ENCODE data around the gene STRADA.

Gene STRADA

DNA sequence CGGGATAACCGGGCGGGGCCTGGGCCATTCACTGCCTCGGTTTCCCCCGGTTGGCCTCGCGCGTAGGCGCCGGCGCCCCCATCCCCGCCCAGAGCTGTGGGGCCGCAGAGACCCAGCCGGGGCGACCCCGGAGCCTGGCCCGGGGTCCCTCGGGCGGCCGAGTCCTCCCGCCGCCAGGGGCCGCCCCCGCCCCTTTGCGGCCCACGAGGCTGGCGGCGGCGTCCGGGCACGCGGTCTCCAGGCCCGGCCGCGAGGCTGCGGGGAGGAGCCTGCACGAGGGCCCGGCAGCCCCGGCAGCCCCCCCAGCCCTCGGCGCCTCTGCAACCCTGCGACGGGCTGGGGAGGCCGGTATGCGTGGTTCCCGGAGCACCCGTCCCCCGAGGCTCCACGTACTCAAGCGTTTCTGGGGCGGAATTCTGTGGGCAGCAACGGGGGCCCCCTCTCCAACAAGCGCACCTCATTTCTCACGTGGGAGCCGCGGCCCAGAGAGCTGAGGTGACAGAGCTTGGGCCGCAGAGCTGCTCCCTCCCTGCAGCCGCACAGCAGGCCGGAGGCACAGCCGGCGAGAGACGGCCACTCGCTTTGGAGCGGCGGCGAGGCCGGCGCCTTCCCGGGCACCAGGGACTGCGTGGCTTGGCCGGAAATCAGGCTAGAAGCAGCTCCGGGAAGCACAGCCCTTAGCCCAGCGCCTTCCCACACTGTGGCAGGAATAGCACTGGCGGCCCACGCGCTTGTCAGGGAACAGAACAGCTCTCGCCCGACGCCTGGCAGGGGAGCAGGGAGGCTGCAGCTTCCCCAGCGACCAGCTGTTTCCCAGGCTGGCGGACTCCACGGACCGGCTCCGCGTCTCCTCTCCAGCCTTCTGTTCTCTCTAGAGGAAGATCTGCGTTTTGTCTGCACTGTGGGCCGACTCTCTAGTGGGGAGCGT lies 40.8 kb downstream of the STRADA start:
- no peak for FAIRE-seq

DNA sequence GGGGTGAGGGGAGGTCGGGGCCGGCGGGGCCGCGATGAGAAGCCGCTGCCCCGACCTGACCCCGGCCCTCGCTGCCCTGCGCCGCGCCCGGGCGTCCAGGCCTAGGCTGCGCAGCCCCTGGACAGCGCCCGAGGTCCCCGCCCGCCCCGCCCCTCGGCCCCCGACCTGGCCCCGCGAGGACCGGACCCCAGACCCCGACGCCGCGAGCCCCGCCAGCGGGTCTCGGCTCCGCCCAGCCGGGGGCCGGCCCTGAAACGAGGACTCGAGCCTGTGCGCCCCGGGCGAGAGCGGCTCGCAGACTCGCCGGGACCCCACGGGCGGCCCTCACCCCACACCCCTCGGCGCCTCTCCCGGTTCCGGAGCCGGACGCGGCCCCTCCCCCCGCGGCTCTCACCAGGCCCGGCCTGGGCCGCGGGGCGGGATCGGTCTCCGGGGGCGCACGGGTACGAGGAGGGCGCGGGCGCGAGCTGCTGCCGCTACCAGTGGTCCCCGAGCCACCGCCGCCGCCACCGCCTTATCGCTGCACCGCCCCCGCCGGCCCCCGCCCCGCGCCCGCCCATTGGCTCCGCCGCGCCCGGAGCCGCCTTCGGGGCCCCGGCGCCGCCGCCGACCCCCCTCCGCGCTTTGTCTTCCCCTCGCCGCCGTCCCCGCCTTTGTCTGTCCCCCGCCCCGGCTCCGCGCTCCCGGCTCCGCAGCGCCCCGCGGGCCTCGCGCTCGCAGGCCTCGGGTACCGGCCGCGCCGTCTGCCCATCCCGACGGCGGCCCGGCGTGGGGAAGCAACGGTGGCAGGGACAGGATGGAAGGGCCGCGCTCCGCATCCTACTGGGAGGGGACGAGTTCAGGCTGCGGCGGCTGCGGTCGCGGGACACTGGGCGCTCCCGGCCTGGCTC lies 41.7 kb downstream of the STRADA start, which contains the start of gene LIMD2:
TSS of gene LIMD2 (minus strand) at position 488 of the 890 bp plus-strand sequence. CDS start 827 bp downstream, outside the sequence.
- FAIRE-seq: no peak

DNA sequence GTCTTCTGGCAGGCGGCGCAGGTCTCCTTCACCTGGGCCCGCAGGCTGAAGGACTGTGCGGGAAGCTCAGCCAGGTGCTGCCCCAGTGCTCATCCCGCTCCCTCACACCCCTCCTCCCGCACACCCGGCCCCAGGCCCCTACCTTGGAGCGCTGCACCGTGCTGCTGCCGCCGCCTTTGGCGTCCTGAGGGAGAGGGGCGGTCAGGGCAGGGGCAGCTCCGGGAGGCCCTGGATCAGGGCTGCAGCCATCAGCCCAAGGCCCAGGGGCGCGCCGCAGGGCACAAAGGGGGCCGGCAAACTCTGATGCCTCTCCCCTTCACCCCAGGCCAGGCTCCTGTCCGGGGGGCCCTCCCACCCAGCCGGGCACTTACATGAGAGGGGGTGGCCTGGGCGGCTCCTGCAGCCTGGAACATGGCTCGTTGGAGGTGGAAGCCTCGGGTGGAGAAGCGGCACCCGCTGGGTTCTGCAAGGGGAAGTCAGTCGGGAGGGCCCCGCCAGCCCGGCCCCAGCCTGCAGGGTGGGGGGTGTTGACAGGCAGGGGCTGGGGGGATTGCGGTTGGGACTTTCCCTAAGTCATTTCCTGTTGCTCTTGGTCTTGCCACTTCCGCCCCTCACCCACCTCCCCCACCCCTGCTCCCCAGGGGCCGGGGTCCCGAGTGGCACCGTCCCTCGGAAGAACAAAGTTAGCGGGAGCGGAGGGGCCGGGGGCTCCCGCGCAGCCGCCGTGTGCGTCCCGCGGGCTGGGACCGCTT lies 42.5 kb downstream of the STRADA start:
- FAIRE-seq: no peak

DNA sequence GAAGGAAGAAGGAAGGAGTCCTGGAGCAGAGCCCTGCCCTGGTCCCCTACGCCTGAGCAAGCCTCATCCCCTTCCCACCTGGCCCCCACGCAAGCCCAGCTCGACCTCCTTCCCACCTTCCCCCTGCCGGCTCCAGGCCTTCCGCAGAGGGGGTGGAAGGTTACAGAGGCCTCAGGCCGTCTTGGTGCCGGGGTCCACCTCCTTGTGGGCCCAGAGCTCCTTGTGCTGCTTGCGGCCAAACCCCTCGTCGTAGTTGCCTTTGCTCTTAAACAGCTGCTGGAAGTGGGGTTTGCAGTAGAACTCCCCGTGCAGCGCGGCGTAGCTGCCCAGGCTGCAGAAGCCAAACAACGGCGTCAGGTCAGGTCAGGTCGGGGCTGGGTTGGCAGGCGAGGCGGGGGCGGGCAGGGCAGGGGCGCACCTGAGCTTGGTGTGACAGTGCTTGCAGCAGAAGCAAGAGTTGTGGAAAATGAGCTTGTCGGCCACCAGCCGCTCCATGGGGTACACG lies 43.2 kb downstream of the STRADA start:
- no peak for FAIRE-seq

DNA sequence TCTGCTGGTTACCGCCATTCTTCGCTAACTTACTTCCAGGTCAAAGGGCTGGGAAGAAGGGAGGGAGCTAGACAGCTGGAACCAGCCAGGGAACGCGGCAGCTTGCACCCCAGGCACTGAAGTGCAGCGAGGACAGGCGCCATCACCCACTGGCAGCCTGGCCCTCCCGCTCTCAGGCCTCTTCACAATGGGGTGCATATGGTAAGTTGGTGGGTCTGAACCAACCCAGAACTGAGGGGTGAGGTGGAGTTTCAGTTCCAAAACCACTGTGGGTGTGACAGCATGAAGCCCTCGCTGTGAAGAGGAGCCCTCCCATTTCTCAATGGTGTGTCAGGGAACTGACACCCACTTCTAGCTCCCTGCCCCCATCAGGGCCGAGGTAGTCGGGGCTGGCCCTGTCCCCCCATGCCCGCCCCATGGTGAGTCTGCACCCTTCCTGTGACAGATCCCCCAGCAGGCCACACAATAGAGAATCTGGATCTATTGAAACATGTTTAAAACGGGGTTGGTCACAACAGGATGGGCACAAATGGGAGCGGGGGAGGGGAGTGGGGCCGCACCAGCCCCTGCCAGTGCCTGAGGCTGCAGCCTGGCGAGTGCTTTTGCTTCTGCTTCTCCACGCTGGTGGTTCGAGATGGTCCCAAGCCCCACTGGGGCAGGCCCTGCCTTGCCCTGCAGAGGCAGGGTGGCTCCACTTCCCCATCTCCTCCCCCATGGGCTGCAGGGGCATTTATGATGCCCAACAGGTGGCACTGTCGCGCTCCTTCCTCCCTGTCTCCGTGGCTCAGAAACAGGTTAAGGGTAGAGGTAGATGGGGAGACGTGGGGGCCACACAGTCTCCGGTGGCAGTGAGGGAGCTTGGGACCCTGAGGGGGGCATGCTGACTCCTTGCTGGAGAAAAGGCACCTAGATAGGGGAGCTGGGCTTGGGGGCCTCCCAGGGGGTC lies 44.0 kb downstream of the STRADA start:
- no peak for FAIRE-seq

DNA sequence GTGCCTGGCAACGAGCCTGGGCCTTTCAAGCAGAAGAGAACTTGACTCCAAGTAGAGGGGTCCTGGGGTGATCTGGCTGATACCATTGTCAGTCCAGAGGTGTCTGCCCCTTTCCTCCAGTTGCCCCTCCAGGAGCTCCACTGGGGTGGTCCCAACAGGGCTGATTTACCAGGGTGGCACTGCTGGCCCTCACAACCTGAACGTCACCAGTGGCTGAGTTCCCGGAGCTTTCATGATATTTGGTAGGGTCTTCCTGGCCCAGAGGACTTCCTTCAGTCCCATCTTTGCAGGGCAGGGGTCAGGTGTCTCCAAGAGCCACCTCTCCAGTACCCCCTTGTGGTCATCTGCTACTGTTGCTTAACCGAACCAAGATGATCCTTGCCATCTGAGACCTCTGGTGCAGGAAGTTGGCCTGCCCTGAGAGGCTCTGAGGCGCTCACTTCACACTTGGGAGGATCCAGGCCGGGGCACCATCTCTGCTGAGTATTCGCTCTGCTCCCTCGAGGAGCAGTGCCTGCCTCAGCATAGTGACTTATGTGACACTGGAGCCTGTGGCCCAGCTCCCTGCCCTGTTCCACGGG lies 45.1 kb downstream of the STRADA start:
- no peak for FAIRE-seq

DNA sequence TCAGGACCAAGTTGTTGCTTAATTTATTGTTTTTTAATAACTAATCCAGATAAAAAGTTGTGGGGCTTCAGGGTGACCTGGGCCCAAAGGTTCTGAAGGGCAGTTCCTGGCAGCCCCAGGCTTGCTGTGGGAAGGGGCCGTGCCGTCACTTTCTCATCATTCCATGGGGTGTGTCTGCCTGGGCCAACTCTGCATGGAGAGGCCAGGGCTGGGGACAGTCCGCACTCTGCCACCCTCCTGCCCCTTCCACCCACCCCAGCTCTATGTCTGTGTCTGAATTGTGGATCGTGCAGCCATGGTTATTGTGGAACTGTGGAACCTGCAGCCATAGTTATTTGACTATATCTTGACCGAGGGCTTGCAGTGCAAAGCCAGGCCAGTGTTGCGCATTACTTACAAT lies 45.7 kb downstream of the STRADA start:
- no peak for FAIRE-seq

DNA sequence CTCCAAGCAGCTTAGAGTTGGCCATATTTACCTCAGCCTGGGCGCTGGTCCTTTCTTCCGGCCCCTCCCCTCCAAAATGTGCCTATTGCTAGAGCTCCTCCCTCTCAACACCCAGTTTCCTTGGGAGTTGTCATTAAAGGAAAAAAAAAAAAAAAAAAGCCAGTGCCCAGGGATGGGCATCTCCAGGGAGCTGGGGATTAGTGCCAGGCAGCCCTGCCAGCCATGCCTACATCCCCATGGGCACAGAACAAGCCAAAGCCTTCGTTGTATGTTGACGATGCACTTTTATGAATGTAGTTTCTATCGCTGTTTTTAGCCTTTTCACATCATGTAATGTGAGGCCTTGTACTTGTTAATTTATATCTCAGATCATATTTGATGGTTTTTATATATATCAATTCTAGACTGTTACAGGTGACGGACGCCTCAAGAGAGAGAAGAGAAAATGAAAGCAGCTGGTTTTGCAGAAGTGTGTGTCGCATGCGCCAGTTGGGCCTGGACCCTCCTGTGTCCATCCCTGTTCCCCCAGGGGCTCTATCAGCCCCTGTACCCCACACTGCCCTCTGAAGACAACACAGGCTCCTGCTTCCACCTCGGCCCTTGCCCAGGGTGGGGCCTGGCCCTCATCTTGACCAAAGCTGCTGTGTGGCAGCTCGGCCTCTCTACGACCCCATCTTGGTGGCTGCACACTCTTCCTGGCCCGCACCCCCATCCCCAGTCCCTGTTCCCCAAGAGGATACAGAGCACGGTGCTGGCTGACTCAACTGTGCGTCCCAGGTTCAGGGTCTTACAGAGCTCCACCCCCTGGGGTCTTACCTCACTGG lies 46.4 kb downstream of the STRADA start:
- no peak for FAIRE-seq

DNA sequence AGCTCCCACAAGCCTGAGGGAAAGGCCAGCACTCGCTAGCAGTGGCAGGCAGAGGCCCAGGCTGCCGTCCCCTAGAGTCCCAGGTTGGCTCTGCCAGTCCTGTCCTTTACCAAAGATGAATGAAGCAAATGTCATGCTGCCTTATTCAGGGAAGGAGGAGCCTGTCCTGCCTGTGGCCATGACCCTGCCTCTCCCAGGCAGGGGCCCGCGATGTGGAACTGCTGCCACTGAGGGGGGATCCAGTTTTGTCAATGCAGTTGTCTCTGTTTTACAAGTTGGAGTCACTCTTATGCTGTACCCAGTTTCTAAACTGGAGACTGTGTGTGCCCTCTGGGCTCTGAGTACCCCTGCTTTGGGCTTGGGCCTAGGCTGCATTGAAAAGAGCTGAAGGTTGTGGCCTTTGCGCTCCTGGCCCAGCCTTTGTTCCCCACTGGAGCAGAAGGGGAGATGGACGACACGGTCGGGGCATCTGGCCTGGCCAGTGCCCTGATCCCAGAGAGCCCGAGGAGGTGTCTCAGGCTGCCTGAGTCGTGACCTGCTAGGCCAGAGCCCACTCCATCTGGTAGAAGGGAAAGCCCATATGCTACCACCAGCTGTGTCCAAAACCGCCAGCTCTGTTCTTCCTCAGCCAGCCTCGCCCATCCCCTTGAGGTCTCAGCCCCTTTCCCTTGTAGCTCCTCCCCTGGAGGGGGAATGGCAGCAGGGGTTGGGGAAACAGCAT lies 47.2 kb downstream of the STRADA start:
- FAIRE-seq: no peak

DNA sequence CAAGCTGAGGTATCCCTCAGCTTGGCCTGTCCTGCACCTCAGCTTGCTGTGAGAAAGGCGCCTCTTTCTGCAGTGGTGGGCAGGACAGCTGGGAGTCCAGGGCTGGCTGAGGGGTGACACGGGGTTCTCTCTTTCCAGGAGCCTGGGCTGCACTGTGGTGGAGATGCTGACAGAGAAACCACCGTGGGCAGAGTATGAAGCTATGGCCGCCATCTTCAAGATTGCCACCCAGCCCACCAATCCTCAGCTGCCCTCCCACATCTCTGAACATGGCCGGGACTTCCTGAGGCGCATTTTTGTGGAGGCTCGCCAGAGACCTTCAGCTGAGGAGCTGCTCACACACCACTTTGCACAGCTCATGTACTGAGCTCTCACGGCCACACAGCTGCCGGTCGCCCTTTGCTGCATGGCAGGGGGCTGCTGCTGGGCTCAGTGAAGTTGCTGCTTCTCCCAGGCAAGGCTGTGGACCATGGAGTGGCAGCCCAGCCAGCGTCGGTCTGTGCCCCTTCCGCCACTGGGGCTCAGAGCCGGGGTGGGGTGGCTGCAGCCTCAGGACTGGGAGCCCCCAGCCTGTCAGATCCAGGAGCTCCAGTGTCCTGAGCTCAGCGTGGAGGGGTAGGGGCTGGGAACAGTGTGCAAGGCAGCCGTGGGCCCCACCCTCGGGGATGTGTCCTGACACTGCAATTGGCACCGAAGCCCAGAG lies 48.0 kb downstream of the STRADA start:
- no peak for FAIRE-seq

DNA sequence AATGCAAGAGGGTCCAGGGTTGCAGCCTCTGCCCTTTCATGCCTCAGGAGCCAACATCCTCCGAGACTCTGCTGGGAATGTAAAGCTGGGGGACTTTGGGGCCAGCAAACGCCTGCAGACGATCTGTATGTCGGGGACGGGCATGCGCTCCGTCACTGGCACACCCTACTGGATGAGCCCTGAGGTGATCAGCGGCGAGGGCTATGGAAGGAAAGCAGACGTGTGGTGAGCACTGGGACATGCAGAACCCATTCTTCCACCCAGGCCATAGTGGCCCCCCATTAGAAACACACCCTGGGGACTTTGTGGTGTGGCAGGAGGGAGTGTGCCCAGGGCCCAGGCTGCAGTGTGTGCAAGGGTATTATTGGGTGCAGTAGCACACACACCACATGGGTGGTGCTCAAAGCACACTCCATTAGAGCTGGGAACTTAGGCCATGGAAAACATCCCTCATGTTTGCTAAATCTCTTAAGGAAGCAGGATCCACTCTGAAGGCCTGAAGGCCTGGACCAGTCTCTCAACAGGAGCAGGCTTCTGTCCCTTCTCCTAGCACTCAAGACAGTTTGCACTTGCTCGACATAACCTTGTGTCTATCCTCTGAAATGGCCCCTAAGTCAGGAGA lies 49.3 kb downstream of the STRADA start:
- FAIRE-seq: no peak

DNA sequence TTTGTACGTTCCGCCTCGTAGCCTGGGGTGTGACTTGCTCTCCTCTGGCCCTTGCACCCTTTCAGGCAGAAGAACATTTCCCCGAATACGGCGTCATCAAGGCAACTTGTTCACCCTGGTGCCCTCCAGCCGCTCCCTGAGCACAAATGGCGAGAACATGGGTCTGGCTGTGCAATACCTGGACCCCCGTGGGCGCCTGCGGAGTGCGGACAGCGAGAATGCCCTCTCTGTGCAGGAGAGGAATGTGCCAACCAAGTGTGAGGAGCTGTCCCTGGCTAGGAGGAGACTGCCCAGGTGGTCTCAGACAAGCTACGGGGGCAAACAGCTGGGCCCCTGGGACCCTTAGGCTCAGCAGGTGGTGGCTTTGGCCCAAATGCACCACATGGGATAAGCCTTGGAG lies 52.1 kb downstream of the STRADA start:
- no peak for FAIRE-seq

DNA sequence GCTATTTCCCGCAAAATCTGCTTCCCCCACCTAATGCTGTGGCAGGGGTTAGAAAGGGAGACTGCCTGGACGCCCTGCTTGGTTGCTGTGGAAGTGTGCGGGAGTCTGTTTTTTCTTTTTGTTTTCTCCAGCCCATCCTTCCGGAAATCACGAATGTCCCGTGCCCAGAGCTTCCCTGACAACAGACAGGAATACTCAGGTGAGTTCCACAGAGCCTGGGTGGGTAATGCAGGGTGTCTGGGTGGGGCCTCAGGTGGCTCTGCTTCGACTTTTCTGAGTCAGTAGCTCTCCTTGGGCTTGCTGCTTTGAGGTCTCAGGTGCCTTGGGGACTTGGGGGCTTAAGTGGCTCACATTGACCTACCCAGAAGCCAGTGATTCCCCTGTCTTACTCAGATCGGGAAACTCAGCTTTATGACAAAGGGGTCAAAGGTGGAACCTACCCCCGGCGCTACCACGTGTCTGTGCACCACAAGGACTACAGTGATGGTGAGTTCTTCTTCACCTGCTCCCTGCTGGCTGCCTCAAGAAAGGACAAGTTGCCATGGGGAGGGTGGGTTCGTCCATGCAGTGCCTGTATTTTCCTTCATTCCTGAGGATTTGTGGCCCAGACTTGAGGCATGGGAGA lies 53.1 kb downstream of the STRADA start:
- FAIRE-seq: no peak

DNA sequence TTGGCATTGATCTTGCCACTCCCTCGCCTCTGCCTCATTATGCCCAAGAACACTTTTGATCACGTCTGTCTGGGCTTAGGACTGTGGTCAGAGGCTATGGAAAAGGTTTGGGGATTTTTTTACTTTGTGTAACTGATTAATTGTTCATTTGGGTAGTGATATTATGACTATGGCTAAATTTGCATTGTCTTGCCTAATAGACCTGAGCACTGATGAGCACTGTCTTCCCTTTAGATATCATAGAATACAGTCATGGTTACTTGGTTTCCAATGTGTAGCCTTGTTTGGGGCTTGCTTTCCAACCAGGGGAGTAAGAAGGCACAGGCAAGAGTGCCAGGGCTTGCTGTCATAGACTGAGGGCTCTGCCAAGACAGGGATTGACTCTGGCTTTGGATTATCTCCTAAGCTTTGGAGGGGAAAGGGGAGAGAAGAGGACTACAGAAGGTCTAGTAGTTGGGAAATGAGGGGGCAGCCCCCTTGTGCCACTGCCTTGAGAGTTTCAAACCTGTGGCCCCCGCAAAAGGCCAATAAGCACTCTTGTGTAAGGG lies 55.4 kb downstream of the STRADA start:
- no peak for FAIRE-seq

DNA sequence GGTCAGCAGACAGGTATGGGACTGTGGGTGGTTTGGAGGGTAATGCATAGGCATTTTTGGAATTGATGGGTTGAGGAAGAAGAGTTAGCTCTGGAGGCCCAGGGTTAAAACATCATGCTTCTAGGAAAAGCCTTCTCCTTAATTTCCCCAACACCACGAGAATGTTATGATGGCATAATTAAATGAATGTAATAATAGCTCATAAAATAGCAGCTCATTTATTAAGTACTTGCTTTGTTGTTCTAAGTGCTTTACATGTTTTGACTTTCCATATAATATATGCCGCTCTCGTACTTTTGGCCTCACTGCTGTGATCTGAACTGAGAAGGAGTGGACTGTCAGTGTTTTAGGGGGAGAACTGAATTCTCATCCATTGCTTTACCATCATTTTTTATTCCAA lies 56.0 kb downstream of the STRADA start:
- FAIRE-seq: no peak

DNA sequence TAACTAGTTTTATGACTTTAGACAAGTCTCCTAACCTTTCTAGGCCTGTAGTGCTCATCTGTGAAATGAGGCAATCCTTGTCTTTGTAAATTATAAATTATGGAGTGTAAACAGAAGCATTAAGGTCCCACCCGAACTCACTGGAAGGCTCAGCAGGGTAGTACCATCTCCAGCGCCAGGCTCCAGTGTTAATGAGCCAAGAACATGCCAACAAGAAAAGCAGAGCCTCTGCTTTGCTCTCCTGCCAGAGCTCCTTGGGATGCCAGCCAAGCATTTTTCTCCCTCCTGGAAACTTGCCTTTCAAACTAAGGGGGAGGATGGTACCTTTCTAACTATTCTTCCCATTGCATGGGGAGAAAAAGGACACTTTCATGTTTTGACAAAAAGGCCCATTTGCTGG lies 56.6 kb downstream of the STRADA start:
- no peak for FAIRE-seq

DNA sequence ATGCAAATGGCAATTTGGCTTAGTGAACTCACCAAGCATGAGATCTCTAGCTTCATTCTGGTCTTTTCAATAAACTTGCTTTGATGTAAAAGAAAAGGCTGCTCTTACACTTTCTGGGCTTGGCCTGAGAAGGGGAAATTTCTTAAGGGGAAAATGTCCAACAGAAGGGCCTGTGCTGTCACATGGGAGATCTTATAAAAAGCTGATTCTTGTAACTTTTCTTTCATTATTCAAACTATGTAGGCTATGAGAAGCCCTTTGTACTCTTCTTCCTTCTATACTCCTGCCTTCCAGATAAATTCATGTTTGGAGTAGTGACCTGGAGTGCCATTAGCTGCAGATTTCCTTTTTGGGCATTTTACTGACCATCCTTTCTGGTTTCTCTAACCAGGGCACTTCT lies 58.6 kb downstream of the STRADA start:
- no peak for FAIRE-seq

Measured in colon (tissue), 2 donors.